MG63 (cell line): ENCODE measurements around the gene METTL22. TPM values are rescaled to one million over a fixed set of nuclear protein-coding genes. Genes with fewer than 3 reads are reported as not detected.
"Not testable (repeated sequence)": the region's sequence is repeated elsewhere in the genome, so short reads cannot be mapped to it uniquely, and the experiment has no call there.

Source experiments
- DNase-seq: peaks from one replicate; pipeline ENCODE4 v3.0.0-alpha.2; 2020
- H3K27me3 ChIP-seq: fragments of 250-450 bp; sonication (Bioruptor Pico); 2 replicates; pipeline ENCODE4 v1.5.1; 2020; ENCODE audit warnings: mild to moderate bottlenecking, moderate library complexity
- H3K36me3 ChIP-seq: fragments of 250-450 bp; sonication (Bioruptor Pico); 2 replicates; pipeline ENCODE4 v1.5.1; 2020; ENCODE audit warnings: mild to moderate bottlenecking, moderate library complexity
- H3K4me3 ChIP-seq: fragments of 250-450 bp; sonication (Bioruptor Pico); 2 replicates; pipeline ENCODE4 v1.5.1; 2020; ENCODE audit warnings: mild to moderate bottlenecking, moderate library complexity
- H3K9me3 ChIP-seq: fragments of 250-450 bp; sonication (Bioruptor Pico); 2 replicates; pipeline ENCODE4 v1.5.1; 2020; ENCODE audit warnings: mild to moderate bottlenecking, moderate library complexity
- total RNA-seq: library from RNA; depleted of rRNA; stranded (reverse); fragments of >200 nt; shearing (Covaris generic); gene quantifications from 2 replicates; pipeline ENCODE4 v1.2.3, GENCODE V29; 2014; ENCODE audit warnings: low replicate concordance

The METTL22 gene
- total RNA-seq, 1 experiment from 2014 or later, result 30.4 TPM

- H3K4me3 ChIP-seq, result no peak overlapping the region
- no peak for DNase-seq
- no peaks in the 10 kb centered on the region for H3K9me3 ChIP-seq
- H3K27me3 ChIP-seq, result no peaks in the 10 kb centered on the region
- peaks cover 59% of the 10 kb centered on the region for H3K36me3 ChIP-seq
Measured at GRCh38 chr16:8645831-8646230, 24.3 kb downstream of the METTL22 start.

- no peaks in the 10 kb centered on the region for H3K9me3 ChIP-seq
- H3K36me3 ChIP-seq, result peaks cover 55% of the 10 kb centered on the region
- DNase-seq, result no peak
- no peak overlapping the region for H3K4me3 ChIP-seq
- H3K27me3 ChIP-seq, result no peaks in the 10 kb centered on the region
Measured at GRCh38 chr16:8646326-8647053, 25.0 kb downstream of the METTL22 start.

DNA sequence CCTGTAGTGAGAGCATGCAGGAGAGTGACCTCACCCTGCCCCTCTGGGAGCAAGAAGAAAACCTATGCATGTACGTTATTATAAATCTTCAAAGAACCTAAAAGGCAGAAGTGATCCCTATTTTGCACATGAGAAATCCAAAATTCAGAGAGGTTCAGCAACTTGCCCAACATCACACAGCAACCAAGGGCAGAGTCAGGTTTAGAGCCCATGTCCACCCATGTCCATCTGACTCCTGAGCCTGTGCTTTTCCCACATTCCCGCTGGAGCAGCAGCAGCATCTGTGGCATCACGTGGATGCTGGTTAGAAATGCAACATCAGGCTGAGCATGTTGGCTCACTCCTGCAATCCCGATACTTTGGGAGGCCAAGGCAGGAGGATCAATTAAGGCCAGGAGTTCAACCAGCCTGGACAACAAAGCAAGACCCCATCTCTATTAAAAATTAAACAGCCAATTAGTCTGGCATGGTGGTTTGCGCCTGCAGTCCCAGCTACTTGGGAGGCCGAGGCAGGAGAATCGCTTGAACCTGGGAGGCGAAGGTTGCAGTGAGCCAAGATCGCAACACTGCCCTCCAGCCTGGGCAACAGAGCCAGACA, 26.3 kb downstream of the METTL22 start:
- H3K9me3 ChIP-seq, result no peaks in the 10 kb centered on the region
- H3K36me3 ChIP-seq, result peaks cover 44% of the 10 kb centered on the region
- DNase-seq, result no peak
- no peaks in the 10 kb centered on the region for H3K27me3 ChIP-seq
- no peak overlapping the region for H3K4me3 ChIP-seq

DNA sequence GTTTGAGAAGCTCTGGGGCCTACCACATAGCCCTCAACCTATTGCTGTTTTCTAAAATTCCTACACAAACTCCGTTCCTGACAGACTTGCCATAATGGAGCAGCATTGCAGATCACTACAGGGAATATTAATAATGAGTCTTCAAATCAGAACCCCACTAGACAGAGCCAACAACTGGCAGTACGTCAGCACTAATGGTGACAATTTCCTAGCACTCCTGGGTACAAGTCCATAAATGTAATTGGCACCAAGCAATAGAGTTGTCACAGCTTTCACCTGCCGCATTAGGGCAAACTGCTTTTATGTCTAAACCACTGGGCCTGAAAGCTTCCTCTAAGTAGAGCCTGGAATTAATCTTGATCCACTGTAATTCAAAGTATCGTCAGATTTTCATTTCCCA, 27.4 kb downstream of the METTL22 start:
- Histone ChIP-seq H3K36me3 (peaks cover 34% of the 10 kb centered on the region), H3K9me3 (no peaks in the 10 kb centered on the region), H3K4me3 (no peak overlapping the region)

DNA sequence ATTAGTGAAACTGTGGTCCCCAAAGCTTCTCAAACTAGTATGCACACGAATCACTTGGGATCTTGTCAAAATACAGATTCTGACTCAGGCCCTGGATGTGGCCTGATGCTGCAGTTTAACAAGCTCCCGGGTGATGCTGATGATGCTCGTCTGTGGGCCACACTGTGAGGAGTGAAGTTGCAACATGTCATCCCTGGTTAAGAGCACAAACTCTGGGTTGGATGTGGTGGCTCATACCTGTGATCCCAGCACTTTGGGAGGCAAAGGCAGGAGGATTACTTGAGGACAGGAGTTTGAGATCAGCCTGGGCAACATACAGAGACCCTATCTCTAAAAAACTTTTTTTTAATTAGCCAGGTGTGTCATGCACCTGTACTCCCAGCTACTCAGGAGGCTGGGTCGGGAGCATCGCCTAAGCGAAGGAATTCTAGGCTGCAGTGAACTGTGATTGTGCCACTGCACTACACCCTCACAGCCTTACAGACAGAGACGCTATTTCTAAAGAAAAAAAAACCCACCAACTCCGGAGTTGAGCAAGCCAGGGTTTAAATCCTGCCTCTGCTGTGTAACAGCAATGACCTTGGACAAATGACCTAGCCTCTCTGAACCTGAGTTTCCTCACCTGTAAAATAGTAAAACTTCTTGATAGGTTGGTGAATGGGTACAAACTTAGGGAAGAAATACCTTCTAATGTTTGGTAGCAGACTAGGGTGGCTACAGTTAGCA, 28.5 kb downstream of the METTL22 start:
- DNase-seq, result no peak
- Histone ChIP-seq H3K36me3 (peaks cover 24% of the 10 kb centered on the region), H3K4me3 (no peak overlapping the region), H3K27me3 (no peaks in the 10 kb centered on the region), H3K9me3 (no peaks in the 10 kb centered on the region; the same call in 1 of the 2 replicates)

More for the DNA sequence above, 27.4 kb downstream of the METTL22 start:
- no peak for DNase-seq
- no peaks in the 10 kb centered on the region for H3K27me3 ChIP-seq

DNA sequence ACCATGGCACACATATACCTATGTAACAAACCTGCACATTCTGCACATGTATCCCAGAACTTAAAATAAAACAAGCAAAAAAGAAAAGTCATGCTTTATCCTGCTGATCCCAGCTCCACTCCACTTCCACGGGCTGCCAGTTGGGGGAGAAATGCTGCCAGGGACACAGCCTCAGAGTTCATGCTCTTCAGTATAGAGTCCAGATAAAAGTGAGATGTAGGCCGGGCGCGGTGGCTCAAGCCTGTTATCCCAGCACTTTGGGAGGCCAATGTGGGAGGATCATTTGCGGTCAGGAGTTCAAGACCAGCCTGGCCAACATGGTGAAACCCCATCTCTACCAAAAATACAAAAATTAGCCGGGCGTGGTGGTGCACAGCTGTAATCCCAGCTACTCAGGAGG, 30.5 kb downstream of the METTL22 start:
- H3K27me3 ChIP-seq, H3K9me3 ChIP-seq, H3K4me3 ChIP-seq: not testable (repeated sequence)
- peaks cover 11% of the 10 kb centered on the region for H3K36me3 ChIP-seq
- DNase-seq, result peak; percentile 49

- Histone ChIP-seq H3K27me3 (peaks cover 3% of the 10 kb centered on the region; the same call in 1 of the 2 replicates), H3K9me3 (no peaks in the 10 kb centered on the region; the same call in 1 of the 2 replicates), H3K4me3 (no peak overlapping the region), H3K36me3 (no peaks in the 10 kb centered on the region)
- no peak for DNase-seq
Measured at GRCh38 chr16:8655184-8655717, 33.8 kb downstream of the METTL22 start.

DNA sequence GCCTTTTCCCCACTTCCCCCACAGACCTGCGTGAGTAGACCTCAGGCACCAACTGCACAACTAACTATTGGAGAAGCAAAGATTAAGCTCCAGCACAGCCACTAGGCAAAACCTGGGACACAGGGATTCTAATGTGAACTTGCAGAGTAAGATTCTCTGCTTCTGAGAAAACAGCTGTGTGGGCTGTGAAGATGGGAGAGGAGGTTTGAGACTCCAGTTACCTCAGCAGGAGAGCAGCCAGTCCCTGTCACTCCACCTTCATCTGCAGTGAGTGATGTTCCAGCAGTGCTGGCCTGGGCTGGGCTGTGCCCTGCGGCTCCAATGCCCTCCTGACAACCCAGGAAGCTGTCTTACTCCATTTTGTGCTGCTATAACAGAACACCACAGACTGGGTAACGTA, 34.9 kb downstream of the METTL22 start:
- DNase-seq, result no peak
- H3K4me3 ChIP-seq, result no peak overlapping the region
- H3K27me3 ChIP-seq, result peaks cover 3% of the 10 kb centered on the region; the same call in 1 of the 2 replicates
- no peaks in the 10 kb centered on the region for H3K36me3 ChIP-seq
- no peaks in the 10 kb centered on the region; the same call in 1 of the 2 replicates for H3K9me3 ChIP-seq

DNA sequence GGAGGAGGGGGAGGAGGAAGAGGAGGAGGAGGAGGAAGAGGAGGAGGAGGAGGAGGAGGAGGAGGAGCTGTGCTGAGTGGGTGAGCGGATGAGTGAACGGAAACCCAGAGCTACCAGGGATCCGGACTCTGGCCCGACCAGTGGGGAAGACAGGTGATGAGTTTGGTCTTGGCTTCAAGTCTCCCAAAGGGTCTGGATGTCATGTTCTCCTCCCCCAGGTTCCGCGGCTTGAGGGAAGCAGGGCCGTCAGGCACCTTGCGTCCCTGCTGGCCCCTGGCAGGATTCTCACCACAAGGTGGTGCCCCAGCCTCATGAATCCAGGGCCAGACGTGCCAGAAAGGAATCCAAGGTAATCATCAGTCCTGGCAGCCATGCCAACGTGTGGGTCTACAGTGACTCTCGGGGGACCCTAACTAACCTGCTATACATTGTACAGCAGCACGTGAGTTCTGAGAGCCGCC, 39.4 kb downstream of the METTL22 start:
- no peaks in the 10 kb centered on the region for H3K9me3 ChIP-seq
- peaks cover 3% of the 10 kb centered on the region; the same call in 1 of the 2 replicates for H3K27me3 ChIP-seq
- DNase-seq, result peak; percentile 51
- no peak overlapping the region for H3K4me3 ChIP-seq
- H3K36me3 ChIP-seq, result no peaks in the 10 kb centered on the region

DNA sequence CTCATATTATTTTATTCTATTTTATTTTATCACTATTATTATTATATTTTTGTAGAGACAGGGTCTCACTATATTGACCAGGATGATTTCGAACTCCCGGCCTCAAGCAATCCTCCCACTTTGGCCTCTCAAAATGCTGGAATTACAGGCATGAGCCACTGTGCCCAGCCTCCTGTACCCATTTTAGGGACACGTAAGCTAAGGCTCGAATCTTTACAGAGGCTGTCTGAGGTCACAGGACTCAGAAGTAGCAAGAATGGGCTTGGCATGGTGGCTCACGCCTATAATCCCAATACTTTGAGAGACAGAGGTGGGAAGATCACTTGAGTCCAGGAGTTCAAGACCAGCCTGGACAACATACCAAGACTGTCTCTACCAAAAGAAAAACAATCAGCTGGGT, 40.2 kb downstream of the METTL22 start:
- DNase-seq, result no peak
- H3K36me3 ChIP-seq, result no peaks in the 10 kb centered on the region
- no peaks in the 10 kb centered on the region for H3K9me3 ChIP-seq
- H3K4me3 ChIP-seq, result no peak overlapping the region
- H3K27me3 ChIP-seq, result peaks cover 3% of the 10 kb centered on the region; the same call in 1 of the 2 replicates

DNA sequence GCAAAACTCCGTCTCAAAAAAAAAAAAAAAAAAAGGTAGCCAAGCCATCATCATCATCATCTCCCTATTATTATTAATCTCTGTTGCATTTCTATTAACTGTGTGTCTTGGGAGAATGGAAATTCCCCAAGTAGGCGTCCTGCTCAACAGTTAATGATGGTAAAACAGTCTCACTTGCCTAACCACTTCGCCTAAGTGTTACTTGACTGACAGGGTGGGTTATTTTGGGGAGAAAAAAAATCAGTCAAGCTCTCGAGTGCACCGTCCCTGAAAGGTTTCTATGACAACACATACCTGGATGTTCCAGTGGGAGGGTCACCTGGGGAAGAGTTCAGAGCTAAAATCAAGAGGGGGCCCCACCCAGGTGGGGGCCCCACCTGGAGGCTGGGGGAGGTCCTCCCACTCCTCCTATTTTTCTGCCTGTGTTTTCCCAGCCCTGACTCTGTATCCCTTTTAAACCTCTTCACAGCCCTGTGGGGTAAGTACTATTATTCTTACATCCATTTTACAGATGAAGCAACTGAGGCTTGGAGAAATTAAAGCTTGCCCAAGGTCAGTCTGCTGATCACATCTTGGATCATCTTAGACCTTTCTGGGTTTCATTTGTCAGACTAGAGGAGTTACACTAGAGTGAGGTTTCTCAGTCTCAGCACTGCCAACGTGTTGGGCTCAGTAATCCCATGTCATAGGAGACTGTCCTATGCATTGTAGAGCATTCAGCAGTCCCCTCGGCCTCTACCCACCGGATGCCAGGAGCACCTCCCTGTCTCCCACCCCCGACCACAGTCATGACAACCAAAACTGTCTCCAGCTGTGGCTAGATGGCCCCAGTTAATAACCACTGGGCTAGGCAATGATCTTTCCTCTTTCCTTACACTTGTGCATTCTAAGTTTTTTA, 41.9 kb downstream of the METTL22 start:
- Histone ChIP-seq H3K9me3 (no peaks in the 10 kb centered on the region), H3K27me3 (no peaks in the 10 kb centered on the region), H3K36me3 (no peaks in the 10 kb centered on the region), H3K4me3 (no peak overlapping the region)
- no peak for DNase-seq

- Histone ChIP-seq H3K36me3 (no peaks in the 10 kb centered on the region), H3K9me3 (no peaks in the 10 kb centered on the region), H3K27me3 (no peaks in the 10 kb centered on the region), H3K4me3 (no peak overlapping the region)
- no peak for DNase-seq
Measured at GRCh38 chr16:8665529-8665928, 44.0 kb downstream of the METTL22 start.

GRCh38 chr16:8667492-8667891, 46.0 kb downstream of the METTL22 start:
- Histone ChIP-seq H3K9me3 (no peaks in the 10 kb centered on the region), H3K27me3 (no peaks in the 10 kb centered on the region), H3K4me3 (no peak overlapping the region), H3K36me3 (no peaks in the 10 kb centered on the region)
- DNase-seq, result no peak

- no peak for DNase-seq
- Histone ChIP-seq H3K27me3 (no peaks in the 10 kb centered on the region), H3K9me3 (no peaks in the 10 kb centered on the region), H3K36me3 (no peaks in the 10 kb centered on the region), H3K4me3 (no peak overlapping the region)
Measured at GRCh38 chr16:8668113-8668512, 46.6 kb downstream of the METTL22 start.

- DNase-seq, result no peak
- Histone ChIP-seq H3K27me3 (peaks cover 2% of the 10 kb centered on the region; the same call in 1 of the 2 replicates), H3K9me3 (no peaks in the 10 kb centered on the region), H3K4me3 (no peak overlapping the region), H3K36me3 (no peaks in the 10 kb centered on the region)
Measured at GRCh38 chr16:8669481-8669880, 48.0 kb downstream of the METTL22 start.

- Histone ChIP-seq H3K27me3 (peaks cover 8% of the 10 kb centered on the region), H3K9me3 (no peaks in the 10 kb centered on the region), H3K4me3 (no peak overlapping the region), H3K36me3 (no peaks in the 10 kb centered on the region)
- DNase-seq, result no peak
Measured at GRCh38 chr16:8670014-8670560, 48.6 kb downstream of the METTL22 start.
